Glomerular visceral epithelial cell (primary cell): Measurements from ENCODE around the gene C11orf24.
A peak's percentile ranks its signal among the peaks of the same experiment; 100 is the strongest.
"Not testable (repeated sequence)": the region's sequence is repeated elsewhere in the genome, so short reads cannot be mapped to it uniquely, and the experiment has no call there.

Experiments
- DNase-seq: peaks from one replicate; pipeline ENCODE4 v3.0.0-alpha.2; 2016; ENCODE audit errors: extremely low spot score

C11orf24 gene

DNA sequence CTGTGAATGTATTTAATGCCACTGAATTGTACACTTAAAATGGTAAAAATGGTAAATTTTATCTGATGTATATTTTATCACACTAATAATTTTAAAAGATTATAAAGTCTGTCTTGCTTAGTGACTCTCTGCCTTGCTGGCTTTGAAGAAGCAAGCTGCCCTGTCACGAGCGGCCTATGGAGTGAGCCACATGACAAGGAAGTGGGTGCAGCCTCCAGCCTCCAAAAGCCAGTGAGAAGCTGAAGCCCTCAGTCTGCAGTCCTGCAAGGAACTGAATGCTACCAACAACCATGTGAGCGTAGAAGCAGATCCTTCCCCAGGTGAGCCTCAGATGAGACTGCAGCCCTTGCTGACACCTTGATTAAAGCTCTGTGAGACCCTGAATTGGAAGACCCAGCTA is 20.0 kb downstream of the C11orf24 start:
- no peak for DNase-seq

DNA sequence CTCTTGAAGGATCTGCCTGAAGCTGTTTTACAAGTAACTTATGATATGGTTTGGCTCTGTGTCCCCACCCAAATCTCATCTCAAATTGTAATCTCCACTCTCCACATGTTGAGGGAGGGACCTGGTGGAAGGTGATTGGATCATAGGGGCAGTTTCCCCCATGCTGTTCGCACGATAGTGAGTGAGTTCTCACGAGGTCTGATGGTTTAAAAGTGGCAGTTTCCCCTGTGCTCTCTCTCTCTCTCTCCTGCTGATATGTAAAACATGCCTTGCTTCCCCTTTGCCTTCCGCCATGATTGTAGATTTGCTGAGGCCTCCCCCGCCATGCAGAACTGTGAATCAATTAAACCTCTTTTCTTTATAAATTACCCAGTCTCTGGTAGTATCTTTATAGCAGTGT is 26.9 kb downstream of the C11orf24 start:
- not testable (repeated sequence) for DNase-seq

DNA sequence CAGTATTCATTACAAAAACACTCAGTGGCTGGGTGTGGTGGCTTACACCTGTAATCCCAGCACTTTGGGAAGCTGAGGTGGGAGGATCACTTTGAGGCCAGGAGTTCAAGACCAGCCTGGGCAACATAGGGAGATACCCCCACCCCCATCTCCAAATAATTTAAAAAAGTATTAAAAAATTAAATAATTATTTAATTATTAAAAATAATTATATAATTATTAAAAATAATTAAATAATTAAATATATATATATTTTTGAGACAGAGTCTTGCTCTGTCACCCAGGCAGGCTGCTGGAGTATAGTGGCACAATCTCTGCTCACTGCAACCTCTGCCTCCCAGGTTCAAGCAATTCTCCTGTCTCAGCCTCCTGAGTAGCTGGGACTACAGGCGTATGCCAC is 27.9 kb downstream of the C11orf24 start:
- not testable (repeated sequence) for DNase-seq

DNA sequence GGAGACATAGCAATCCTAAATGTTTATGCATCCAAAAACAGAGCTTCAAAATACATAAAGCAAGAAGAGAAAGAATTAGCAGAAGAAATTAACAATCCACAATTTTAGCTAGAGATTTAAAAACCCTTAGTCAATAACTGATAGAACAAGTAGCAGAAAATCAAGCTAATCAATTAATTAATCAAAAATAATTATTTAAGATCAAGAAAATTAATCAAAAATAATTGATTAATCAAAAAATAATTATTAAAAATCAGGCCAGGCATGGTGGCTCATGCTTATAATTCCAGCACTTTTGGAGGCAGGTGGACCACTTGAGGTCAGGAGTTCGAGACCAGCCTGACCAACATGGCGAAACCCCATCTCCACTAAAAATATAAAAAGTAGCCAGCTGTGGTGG is 29.2 kb downstream of the C11orf24 start:
- DNase-seq, result no peak

DNA sequence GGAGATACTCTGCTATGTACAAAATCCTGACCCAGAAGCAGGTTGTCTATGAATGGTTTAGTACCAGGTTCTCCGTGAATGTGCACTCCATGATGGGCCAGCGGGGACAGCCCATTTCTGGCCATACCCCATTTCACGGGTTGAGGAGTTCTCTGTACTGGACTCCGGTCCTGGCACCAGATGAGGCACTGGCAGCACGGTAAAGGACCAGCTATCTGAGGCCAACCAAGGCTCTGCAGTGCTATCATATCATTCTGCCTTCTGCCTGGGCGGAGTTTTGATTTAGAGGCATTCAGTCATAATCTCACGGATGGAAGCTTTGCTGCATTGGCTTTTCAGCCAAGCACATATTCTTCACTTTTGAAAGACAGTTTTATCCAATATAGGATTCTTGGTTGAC is 40.2 kb downstream of the C11orf24 start:
- no peak for DNase-seq

DNA sequence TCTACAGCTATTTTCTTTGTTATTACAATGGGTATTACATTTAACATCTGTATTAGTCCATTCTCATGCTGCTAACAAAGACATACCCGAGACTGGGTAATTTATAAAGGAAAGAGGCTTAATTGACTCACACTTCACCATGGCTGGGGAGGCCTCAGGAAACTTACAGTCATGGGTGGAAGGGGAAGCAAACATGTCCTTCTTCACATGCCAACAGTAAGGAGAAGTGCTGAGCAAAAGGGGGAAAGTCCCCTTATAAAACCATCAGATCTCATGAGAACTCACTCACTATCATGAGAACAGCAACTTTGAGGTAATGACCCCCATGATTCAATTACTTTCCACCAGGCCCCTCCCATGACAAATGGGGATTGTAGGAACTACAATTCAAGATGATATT is 42.2 kb downstream of the C11orf24 start:
- no peak for DNase-seq

DNA sequence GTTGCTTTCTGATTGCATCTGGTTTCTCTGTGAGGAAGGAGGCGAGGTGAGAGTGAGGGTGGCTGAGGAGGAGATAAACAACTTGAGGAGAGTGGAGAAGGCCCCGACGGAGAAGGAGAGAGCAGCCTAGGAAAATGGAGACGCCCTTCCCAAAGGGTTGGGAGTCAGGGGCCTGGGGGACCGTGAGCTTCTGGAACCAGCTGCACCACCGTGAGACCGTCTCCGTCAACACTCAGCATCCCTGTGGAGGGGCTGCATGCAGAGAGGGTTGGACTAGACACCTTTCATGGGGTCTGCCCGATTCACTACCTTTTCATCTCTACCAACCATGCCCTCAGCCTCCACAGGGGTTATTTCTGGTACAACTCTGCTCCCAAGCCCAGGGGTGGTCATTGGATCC is 45.4 kb downstream of the C11orf24 start:
- DNase-seq, result no peak

DNA sequence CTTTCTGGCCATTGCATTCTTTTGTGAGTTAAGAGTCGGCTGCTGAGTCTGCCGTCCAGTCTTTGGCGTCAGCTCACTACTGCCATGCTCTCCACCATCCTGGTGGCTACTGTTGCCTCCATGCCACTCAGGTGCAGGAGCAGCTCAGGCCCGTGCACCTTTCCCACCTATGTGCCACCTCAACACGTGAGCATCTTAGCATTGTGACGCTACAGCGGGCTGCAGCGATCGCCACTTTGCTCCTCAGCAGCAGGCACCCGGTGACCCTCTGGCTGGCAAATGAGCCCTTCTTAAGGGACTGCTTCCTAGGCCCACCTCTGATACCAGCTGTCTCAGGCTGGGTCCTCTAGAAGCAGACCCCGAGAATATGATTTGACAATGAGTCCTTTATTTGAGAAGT is 47.2 kb downstream of the C11orf24 start:
- no peak for DNase-seq

DNA sequence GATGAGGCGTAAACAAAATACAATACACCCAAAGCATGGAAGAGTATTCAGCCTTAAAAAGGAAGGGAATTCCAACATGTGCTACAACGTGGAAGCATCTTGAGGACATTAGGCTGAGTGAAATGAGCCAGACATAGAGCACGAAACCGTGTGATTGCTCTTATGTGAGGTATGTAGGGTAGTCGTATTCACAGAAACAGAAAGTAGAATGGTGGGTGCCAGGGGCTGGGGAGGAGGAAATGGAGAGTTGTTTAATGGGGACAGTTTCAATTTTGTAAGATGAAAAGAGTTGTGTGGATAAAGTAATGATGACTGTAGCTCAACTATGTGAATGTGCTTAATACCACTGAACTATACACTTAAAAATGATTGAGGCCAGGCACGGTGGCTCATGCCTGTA is 48.5 kb downstream of the C11orf24 start:
- no peak for DNase-seq

DNA sequence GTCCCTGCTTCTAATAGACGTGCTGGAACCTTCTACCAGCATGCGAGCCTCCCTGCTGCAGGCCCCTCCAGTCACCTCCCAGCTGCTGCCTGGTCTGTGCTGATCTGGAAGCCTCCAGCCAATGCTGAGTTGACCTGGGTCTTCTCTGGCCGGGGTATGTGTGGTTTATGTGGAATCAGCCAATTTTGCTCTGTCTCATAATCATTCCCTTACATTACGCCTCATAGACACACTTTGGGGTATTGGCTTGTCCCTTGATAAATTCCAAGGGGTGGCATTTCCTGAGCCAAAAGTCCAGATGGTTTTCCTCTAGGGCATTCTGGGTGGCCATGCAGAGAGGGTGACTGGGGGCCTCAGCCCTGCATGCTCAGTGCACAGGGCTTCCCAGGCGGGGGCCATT is 50.4 kb downstream of the C11orf24 start:
- no peak for DNase-seq

DNA sequence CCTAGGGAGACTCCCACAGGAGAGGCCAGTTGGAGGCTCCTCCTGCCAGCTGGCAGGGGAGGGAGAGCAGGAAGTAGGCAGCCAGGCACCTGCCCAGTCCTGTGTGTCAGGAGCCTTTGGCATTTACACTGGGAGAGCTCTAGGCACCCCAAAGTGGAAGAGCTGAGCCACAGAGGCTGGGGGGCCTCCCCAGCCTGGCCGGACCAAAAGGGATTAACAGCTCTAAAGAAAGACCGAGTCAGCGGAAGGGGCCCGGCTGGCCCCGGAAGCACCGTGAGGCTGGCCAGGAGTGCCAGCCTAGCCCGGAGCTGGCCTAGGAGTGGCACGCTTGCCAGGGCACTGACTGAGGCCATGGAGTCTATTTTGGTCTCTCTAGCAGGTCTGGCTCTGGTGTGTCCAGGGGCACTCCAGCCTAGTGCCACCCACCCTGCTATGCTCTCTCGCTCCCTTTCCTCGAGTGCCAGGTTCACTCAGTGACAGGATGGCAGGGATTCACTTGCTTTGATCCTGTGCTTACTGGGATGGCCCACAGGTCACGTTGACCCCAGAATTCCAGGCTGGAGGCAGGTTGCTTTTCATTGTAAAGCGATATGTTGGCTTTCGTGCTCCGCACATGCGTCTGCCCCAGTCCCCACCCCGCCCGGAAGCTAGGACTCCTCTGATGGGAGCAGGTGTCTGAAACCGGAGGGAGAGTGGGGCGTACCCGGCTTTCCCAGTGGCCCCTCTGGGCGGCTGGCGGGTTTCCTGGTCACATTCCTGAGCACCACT is 55.4 kb downstream of the C11orf24 start:
- DNase-seq, result no peak

DNA sequence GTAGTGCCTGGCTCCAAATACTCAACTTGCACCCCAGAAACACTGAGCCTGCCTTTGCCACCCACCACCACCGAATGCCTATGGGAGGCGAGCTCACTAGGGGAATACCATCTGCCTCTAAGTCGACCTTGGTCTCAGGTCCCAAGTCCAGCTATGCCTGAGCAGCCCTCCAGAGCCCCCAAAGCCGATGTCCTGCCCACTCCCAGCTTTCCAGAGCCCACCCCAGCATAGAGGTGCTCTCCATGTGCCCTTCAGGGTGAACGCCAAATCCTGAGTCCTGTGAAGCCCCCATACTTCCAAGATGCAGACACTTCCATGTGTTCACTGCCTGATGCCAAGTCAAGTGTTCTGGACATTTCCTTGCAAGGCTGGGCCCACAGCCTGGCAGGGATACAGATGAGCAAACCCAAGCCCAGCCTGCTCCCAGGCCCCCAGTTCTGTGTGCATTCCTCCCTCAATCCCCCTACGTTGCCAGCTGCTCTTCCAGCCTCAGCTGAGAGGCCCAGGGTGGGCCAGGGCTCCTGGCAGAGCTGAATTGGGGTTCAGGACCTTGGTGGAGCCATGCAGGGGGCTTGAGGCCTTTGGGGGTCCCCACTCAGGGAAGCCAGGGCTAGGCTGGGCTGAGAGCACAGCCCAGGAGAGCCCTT is 56.1 kb downstream of the C11orf24 start:
- DNase-seq, result no peak

DNA sequence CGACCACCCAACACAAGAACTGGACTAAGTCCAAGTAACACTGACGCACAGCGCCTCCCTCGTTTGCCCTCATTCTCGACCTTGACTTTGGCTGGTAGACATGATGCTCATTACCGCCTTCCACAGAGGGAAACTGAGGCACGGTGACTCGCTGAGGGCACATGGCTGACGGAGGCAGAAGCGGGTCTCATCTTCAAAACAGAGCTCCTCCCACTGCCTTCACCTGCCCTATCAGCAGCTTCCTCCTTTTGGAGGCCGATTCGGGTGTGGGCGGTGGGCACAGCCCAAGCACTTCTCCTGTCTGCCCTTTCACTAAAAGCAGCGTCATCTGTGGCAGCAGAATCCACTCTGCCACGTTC is 56.7 kb downstream of the C11orf24 start:
- no peak for DNase-seq

DNA sequence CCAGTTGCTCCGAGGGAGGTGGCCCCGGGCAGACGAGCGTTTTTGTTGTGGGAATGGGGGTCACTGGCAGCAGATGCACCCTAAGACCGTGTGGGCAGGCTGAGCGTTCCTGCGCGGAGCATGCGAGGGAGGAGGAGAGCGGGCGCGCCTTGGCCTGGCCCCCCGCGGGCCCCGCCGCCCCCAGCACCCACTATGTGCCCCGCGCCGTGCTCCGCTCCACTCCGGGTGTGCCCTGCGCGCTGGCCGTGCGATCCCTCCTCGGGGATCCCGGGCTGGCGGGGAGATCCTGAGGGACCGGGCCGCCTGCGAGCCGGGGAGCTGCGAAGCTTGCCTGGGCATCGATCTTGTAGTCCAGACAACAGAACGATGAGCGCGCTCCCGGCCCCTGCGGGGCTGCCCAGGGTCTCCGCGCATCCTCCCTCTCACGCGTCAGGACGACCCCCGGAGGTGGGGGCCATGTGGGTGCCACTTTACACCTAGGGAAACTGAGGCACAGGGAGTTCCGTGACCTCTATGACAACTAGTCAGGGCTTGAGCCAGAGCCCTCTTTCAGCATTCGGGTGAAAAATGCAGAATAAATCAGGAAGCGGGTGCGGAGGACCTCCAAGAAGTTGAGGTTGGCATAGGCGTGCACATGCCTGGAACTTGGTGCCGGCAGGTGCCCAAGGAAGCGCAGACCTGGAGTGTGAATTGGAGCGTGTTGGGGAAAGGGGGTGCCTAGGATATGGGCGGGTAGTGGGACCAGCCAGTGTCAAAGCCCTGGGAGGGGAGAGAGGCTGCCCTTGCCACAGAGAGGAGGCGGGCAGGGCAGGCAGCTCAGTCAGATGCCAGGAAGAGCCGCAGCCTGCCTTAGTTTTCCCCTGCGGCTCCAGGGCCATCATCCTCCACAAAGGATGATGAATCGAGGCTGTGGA is 57.3 kb downstream of the C11orf24 start:
- DNase-seq, result no peak

DNA sequence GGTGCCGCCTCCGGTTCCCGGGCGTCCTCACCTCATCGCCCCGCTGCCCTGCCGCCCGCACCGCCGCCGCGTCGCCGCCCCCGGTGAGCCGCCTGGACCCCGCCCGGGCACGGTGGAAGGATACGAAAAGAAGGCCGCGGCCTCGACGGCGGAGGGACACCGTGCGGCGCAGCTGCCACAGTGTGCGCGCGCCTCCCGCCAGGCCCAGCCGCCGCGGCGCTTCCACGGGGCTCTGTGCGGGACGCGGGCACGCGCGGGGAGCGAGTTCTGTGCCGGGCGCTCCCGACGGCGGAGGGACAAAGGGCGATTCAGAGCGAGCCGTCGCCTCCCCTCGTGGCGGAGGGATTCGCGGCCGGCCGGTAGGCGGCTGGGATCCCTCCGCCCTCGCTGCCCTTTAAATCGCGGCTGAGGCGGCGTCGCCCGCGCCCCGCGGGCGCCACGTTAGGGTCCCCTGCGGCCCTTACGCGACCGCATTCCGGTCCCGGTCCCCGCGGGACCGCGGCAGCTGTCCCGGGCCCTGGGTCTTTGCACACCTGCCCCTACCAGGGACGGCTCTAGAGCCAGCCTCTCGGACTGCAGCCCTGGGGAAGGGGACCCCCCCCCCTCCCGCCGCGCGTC is 58.1 kb downstream of the C11orf24 start:
- peak; percentile 87 for DNase-seq

DNA sequence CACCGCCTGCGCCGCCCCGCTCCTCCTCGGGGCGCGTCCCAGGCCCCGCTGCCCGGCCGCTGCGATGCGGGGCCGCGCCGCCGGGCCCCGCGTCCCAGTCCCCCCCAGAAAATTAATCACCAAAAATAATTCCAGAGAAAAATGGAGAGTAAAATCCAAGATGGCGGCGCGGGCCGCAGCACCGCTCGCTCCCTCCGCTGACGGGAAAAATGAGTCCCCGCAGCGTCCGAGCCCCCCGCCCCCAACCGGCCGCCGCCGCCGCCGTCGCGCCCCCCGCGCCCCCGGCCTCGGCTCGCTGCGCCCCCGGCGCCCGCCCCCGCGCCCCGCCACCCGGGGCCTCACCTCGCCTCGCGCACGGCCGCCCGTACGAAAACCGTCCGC is 58.6 kb downstream of the C11orf24 start, which contains the start of gene KMT5B:
Gene KMT5B, minus strand, starts transcription at position 162 of the 381 bp plus-strand sequence. CDS start 23,220 bp downstream, outside the sequence.
- DNase-seq, result peak; percentile 49

DNA sequence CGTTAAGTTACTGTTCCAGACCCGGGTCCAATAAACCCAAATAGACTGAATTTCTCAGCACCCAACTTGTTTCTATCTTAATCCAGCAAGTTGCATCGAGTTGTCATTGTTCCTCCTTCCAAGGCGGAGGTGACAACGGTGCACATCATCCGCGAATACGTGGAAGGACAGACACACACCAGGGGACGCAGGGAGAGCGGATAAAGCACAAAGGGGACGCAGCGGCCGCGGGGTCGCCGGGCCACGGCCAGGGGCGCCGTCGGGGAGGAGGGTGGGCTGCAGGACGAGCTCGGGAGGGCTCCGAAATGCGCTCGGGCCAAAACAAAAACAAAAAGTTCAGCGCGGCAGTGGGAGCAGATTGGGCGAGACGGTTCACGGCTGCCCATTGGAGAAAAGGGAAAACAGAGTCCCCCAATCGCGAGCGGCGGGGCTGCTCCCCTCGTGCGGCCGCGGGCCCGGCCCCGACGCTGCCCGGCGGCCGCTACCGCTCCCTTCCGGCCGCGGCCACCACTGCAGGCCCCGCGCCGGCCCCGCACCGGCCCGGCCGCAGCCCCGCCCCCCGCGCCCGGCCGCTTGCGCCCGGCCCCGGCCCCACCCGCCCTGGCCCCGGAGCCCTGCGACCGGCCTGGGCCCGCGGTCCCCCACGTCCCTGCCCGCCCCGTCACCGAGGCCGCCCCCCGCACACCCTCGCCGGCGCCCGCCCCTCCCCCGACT is 59.2 kb downstream of the C11orf24 start:
- peak; percentile 69 for DNase-seq

DNA sequence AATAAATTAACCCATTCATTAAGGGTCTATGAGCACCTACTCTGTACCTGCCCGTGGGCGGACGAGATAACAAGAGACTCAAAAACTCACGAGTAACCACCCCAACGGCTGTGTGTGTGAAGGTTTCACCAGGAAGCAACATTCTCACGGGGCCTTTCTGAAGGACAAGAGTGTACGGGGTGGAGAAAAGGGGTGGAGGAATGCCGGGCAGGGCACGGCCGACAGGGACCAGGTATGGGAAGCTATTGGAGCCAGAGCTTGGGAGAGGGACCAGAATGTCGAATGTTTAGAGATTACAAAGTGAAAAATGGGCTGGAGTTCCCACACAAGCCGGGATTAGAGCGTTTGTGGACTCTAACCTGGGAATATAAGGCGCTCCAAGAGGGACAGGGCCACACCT is 60.2 kb downstream of the C11orf24 start:
- no peak for DNase-seq
